HG03039 (cell line): ENCODE data around the gene OTX2.

Experiments used
- ATAC-seq: cut with Tn5 transposase; IDR thresholded peaks from one replicate; pipeline ENCODE4 v1.9.1; 2021; ENCODE audit warnings: mild to moderate bottlenecking, moderate library complexity; ENCODE audit not compliant: unreplicated experiment

The OTX2 gene

DNA sequence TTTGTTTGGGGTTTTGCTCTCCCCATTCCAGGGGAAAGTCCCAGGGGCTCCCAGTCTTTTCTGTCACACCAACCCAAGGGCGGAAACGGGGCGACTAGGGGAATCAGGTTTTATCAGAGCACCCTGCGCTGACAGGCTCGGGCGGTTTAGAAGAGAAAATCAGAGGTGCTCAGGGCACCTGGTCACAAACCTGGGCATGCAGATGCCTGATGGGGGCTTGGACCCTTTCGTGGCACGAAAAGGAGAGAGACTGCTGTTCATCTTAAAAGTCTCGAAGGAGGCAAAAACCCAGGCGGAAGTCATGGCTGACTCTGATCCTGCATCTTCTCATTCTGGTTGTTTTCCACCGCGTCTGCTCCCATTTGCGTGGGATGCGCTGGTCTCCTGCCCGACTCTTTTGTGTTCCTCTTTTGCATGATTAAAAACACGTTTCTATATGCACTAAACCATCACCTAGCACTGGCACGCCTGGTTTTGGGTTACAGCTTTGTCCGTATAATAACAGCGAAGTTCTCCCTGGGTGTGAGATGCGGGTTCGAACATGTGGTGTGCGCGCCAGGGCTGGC lies 13.2 kb downstream of the OTX2 start:
- ATAC-seq, result no peak

DNA sequence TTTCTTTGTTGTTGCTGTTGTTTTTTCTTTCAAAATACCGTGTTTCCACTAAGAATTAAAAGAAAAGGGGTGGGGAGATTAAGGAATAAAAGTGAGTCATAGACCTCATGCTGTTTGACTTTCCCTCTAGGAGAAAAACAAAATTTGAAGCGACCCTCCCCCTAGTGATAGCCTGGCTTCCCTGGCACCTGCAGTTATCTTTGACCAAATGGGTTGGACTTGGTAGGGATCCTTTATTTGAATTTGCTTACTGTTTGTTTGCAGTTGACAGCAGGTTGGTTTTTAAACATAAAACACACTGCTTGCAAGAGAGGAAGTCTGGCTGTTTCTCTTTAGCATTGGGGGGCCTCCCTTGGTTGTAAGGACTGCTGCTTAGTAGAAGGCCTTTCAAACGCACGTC lies 14.0 kb downstream of the OTX2 start:
- ATAC-seq, result no peak

DNA sequence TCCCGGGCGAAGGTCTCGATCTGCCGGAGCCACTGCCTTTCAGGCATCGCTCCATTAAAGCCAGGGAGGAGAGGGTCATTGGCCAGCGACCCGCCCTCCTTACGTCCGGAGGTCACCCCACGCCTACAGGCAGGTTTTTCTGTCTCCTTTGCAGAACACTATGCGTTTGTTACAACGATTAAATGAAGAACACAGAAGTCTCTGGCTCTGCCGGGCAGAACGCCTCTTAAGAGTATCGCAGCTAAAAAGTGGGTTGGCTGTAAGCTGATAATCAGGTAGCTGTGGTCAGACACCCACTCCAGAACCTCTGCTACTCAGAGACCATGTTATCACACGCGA lies 15.0 kb downstream of the OTX2 start:
- ATAC-seq, result no peak

DNA sequence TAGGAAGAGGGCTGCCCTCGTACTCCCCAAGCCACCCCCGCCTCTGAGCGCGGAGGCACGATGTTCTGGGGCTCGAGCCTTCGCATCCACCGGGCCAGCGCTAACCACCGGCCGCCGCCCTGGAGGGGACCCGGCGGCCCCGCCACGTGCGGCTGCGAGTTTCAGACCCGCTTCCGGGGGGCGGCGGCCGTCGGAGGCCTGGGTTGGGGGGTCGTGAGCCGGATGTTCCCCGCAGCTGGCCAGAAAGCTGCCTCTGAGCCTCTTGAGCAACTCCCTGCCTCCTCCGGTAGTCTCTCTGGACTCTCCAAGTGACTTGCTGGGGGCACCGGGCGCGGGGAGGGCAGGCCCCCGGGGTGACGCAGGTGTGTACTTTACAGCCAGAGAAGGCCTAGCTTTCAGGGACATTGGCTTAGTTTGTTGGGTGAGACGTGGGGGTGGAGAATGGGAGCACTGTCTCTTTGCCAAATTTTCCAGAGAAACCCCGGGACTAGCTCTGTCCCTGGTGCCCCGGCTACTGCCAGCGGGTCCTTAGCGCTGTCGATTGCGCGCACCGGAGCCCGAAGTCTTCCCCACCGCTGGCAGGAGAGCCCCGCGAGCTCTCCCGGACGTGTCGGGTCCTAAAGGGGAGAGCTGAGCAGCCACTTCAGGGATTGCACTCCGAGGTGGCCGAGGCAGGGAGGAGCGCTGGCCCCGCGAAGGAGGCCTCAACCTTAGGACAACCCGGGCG lies 15.6 kb downstream of the OTX2 start:
- ATAC-seq, result no peak

DNA sequence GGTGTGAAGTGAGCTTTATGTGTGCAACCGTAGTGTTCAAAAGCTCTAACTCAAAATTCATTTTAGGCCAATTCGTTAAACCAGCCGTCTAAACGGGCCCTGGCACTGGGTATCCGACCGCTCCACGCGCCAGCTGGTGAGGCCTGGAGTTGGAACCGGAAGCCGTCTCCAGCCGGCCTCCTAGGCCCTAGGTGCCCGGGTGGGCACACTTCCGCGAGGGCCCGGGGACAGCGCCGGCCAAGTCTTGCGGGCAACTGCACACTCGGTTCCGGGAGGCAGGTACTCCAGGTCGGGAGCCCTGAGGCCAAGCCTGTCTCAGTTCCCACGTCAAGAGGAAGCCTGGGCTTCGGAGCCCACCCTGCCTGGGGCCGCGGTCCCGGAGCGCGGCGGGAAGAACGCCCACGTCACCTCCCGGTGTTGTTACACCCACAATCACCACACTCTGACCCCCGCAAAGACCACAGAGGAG lies 16.2 kb downstream of the OTX2 start:
- no peak for ATAC-seq

DNA sequence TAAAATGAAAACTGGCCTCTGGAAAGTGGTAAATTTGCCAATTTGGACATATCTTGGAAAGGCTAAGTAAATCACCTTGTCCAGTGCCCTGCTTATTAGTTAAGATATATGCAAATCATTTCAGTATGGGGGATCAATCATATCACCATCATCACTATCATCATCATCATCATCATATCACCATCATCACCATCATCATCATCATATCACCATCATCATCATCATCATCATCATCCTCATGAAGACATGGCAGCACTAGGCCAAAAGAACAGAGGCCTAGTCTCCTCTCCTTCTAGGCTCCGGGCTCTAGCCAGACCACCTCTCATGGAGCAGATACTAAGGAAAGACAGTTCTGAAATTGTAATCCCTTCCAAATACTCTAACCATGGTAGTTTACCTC lies 20.3 kb downstream of the OTX2 start:
- ATAC-seq, result no peak

DNA sequence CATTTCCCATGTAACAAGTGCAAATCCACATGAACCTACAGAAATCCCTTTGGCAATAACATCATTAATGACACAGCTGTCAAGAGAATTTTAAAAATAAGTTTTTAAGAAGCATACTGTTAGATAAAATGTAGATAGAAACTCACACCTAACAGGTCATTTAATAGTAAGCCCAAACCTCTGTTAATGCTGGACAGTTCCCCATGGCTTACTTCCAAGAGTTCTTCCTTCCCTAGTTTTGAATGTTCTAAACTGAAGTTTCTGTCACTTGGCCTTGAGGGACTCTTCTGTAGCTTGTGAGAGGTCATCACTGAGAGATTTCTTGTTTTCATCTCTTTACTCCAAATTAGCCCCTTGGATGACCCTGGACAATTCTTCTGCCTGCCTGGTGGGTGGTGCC lies 22.7 kb downstream of the OTX2 start:
- ATAC-seq, result no peak

DNA sequence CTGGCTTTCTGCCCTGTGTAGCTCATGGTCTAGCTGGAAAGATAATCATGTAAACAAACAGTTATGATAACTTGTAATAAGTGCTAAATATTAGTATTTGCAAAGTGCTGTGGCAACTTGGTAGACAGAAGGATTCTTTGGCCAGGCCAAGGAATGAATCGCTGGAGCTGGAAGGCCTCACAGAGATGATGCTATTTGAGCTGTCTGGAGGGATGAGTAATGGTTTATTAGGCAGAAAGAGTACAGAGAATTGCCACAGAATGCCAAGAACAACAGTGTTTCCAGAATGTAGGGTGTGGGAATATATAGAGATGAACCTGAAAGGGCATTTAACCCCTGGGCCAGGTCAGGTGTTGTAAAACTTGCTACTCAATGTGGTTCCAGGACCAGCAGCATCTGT lies 27.6 kb downstream of the OTX2 start:
- no peak for ATAC-seq

DNA sequence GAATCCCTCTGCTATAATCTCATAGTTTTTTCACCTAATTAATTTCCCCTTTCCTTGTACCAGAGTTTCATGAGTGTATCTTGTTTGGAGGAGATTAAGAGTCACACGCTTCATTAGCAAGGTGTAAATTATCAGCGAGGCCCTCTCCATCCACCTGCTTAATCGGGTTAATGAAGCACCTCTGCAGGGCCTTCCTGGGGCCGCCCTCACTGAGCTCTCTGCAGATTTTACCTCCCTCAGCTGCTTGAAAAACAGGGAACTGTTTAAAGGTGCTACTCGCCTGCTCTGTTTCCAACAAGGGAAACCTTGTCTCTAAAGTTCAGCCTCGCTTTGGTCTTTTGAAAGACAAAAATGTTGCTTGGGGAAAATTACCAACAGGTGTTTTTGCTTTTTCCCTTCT lies 35.8 kb downstream of the OTX2 start:
- no peak for ATAC-seq

DNA sequence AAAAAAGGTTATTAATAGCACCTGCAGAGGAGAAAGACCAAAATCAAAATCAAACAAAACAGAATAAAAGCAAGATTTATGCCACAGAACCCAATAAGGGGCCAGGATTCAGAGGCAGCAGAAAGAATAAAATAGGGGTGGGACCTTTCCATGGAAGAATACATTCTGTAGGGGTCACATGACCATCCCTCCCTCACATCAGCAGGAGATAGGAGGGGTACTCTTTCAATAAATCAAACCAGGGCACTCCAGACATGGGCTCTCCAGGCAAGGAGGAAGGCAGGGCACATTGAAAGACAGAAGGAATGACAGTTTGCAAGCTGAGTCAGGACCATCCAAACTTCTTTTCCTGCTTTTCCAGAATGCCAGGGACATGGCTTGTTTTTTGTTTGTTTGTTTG lies 39.8 kb downstream of the OTX2 start:
- no peak for ATAC-seq

DNA sequence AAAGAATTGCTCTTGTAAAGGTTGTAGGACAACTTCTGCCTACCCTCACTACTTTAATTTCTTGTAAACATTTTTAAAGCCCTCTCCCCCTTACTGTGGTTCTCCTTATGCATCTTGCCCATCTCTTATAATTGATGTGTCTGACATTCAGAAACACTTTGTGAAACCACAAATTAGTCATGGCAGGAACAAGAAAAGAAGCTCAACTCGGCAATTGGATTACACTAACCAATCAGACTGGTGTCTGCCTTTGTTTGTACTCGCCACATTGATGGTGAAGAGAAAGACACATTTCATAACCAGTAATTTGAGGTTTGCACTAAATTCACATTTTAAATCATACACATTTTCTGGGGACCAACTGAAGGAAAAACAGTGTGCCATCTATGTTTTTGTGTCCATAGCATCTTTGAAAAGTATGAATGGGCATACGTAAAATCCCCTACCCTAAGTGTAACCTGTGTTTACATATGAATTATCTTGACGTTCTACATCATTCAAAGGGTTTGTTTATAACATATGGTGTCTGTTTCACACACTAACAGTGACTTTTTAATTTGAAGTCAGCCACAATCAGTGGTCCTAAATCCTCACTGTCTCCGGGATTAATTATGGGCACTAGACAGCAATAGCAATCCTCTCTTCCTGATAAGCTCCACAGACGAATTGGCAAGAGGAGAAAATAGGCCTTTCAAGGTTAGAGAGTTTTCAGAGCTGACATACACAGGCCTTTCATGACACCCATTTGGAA lies 49.9 kb downstream of the OTX2 start:
- no peak for ATAC-seq

DNA sequence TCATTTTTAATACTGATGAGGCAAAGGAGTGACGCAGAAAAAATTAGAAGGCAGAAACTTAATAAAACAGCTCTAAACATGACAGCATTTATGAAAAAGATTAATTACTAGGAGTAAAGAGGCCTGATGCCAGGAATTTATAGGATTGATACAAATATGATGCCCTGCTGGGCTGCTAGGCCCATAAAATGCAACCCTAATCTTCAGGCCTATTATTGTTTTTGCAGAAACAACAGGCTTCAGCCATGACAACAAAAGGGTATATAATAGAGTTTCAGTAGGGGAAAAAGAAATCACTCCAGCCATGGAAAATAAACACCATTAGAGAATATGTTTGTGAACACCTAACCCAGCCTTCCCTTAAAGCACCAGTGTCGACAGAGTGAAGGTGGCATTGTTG lies 50.6 kb downstream of the OTX2 start:
- ATAC-seq, result no peak

DNA sequence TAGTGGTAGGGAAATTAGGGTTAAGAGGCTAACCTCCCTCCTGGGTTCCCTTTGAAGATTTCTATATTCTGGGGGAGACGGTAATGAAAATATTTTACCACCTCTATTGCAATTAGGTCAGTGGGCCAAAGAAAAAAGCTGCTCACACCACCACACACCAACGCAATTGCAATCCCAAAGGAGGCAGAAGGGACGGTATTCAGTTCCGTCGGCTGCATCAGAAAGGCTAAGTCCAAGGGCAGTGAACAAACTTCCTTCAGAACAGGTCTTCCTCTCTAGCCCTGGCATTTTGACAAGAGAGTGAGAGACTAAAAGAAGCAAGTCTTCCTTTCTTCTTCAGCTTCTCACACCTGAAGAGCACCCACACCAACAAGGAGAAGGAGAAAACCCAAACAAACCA lies 51.2 kb downstream of the OTX2 start:
- ATAC-seq, result no peak

DNA sequence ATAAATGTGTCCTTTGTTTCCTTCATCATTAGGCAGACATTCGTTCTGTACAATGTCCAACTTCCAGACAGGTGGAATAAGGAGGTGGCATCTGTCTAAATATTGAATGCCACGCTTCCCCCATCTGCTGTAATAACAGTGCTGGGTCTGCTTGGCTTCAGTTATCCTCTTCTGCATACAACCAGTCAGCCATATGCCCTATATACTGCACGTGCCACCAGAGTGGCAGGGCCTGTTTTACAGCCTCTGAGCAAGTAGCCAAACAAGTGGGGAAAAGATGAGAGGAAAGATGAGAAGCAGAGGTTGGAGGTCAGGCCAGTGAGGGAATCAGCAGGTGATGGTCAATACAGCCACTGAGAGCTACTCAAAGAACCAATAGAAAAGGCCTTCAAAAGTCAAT lies 55.4 kb downstream of the OTX2 start:
- no peak for ATAC-seq

DNA sequence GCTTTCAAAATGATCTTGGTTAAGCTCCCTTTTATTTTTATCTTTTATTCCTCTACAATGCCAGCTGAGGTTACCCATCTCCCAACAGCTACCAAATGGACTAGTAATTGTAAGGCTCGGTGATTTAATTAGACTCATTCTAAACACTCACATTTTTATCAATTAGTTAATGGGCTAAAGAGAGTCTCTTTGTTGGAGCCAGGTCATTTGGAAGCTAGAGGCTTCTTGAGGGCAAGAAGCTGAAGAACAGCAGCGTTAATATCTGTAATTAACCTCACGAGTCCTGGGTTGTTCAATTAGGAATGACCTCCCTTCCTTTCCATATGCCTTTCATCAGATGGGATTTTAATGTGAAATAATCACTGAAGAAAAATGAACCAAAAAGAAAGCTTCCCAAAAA lies 56.9 kb downstream of the OTX2 start:
- no peak for ATAC-seq

DNA sequence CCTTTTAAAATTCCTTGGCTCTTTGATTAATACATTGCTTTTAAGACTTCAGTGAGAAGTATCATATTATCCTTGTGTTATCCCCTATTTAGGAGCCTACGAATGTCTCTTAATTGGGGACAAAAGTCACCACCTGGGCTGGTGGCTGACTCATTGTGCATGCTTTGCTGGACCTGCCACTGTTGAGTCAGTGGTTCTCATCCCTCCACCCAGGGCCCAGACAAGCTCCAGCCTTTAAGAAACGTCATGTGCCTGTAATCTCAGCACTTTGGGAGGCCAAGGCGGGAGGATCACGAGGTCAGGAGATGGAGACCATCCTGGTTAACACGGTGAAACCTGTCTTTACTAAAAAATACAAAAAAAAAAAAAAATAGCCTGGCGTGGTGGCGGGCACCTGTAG lies 57.9 kb downstream of the OTX2 start:
- ATAC-seq, result no peak

DNA sequence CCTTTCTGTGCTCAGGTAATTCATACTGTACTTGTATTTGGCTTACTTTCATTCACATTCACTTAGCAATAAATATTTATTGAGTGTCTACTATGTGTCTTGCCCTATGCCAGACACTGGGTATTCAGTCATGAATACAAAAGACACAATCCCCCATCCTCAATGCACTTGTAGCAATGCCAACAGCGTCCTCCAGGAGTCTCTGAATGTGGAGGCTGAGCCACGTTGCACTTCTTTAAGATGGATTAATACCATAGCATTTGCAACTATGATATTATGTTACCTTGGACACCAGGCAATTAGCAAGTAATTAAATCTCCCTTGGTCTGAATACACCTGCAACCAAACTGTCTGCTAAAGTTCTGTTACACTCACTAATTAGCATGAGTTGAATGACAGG lies 58.8 kb downstream of the OTX2 start:
- no peak for ATAC-seq
